ENCODE data around the gene PARD6G.

Gene PARD6G

DNA sequence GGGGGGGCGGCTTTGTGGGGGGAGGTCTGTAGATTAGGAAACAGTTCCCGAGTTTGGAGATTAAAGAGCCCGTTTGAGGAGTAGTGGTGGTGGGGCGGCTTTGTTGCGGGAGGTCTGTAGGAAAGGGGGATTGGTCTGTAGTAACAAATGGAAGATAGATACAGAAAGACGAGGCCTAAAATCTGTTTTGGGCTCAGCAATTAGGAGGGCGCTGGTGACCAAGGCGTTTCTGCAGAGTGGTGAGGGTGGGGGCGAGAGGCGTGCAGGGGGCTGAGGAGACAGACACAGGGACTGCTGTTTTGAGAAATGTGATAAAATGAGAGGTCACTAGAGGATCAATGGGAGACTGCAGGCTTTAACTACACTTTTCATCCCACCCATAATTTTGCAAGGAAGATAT, 139.9 kb downstream of the PARD6G start:
- H3K36me3 ChIP-seq (replicated peaks): no peaks in the 10 kb centered on the region
- in situ Hi-C loops (cut with HindIII; ENCODE audit: low pct_ligation_motif_present, low sequenced_read_pairs): no loop called here
- TF ChIP-seq, protein P1, sequence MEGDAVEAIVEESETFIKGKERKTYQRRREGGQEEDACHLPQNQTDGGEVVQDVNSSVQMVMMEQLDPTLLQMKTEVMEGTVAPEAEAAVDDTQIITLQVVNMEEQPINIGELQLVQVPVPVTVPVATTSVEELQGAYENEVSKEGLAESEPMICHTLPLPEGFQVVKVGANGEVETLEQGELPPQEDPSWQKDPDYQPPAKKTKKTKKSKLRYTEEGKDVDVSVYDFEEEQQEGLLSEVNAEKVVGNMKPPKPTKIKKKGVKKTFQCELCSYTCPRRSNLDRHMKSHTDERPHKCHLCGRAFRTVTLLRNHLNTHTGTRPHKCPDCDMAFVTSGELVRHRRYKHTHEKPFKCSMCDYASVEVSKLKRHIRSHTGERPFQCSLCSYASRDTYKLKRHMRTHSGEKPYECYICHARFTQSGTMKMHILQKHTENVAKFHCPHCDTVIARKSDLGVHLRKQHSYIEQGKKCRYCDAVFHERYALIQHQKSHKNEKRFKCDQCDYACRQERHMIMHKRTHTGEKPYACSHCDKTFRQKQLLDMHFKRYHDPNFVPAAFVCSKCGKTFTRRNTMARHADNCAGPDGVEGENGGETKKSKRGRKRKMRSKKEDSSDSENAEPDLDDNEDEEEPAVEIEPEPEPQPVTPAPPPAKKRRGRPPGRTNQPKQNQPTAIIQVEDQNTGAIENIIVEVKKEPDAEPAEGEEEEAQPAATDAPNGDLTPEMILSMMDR (IDR thresholded peaks at IDR 0.05; ENCODE audit: low read depth, low read length, missing control alignments): no peak
- H3K4me3 ChIP-seq (ENCODE audit: low read depth, low read length): no peak overlapping the region
- H3K27ac ChIP-seq: no peak overlapping the region
- DNase-seq: no peak
- no peaks in the 10 kb centered on the region for H3K27me3 ChIP-seq (replicated peaks)

All from brain microvascular endothelial cell (primary cell).